AG08395 (cell line): ENCODE results near the gene CAMKMT.

ENCODE experiments used
- DNase-seq: peaks from one replicate; pipeline ENCODE4 v3.0.0; 2012; ENCODE audit warnings: mixed read lengths, low spot score

The CAMKMT gene

GRCh38 chr2:44598330-44599119, 236.8 kb downstream of the CAMKMT start:
- no peak for DNase-seq

DNA sequence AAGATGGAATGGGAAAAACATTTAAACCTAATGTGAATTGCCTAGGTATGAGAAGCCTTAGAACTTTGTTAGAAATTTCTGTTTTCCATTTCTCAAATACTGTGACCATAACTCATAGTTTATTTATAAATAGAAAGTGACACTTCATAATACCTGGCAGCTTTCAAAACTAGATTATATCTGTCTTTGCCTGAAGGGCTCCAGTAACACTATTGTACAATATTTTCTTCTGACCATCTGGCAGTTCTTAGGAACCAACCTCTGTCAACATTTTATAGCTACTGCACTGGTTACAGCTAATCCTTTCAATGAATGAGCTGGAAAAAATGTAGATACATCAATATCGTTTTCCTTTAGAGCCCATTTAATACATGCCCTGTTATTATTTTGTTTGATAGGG, 237.4 kb downstream of the CAMKMT start:
- DNase-seq: no peak

GRCh38 chr2:44602446-44602845, 240.7 kb downstream of the CAMKMT start:
- no peak for DNase-seq

DNA sequence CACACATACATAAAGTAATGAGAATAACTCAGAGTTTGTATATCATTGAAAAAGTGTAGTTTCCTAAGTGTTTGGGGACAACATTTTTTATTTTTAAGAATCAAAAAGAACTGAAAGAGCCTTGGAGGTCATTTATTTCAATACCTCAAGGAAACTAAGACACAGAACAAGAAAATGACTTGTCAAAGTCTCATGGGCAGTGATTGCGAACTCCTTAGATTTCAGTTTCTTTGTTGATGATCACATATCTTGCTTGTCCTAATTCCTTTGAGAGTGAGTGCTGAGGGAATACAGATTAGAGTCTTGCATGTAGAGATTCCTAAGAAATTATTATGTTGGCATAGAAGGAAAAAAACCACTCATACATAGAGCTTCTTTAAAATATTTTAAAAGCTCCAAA, 243.8 kb downstream of the CAMKMT start:
- DNase-seq: no peak

GRCh38 chr2:44612276-44612675, 250.5 kb downstream of the CAMKMT start:
- DNase-seq: no peak

GRCh38 chr2:44614940-44615339, 253.2 kb downstream of the CAMKMT start:
- no peak for DNase-seq

DNA sequence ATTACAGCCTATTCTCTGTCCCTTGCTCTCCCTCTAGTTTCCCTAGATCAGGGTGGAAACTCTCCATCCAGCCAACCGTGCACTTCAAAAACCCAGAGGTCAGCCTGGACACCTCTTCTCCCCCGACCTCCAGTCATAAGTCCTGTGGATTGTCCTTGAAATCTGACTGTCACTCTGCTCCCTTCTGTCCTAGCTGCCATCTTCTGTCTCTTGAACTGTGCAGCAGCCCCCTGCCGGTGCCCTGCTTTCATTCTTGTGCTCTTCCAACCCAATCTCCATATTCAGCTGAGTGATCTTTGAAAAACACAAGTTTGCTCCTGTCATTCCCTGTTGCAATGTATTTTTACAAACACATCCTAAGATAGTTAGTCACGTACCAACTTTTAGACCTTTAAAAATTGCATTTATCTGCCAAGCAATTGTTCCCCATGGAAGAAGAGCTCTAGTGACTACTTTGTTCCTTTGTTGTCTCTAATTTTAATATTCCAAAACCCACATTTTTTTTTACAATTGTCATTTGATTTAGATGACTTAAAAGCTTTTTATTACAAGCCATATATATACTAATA, 254.3 kb downstream of the CAMKMT start:
- DNase-seq: no peak

DNA sequence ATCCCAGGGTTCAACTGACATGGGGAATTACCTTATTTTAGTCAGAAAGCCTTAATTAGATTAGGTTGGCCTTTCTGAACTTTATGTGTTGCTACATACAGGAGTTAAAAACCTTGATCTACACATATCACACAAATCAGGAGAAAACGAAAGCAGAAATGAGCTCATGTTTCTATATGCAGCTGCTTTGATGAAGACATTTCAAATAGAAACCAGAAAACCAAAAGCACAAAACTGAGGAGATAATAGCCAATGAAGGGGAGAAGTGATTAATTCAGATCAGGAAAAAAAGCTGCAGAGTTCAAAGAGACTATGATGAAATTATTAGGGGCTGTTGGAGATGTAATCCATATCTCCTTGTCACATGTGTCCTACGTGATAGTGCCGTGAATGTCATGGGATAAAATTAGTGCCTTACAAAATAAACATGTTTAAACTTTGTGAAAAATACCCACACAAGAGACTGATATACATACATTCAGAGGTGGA, 255.0 kb downstream of the CAMKMT start:
- no peak for DNase-seq

DNA sequence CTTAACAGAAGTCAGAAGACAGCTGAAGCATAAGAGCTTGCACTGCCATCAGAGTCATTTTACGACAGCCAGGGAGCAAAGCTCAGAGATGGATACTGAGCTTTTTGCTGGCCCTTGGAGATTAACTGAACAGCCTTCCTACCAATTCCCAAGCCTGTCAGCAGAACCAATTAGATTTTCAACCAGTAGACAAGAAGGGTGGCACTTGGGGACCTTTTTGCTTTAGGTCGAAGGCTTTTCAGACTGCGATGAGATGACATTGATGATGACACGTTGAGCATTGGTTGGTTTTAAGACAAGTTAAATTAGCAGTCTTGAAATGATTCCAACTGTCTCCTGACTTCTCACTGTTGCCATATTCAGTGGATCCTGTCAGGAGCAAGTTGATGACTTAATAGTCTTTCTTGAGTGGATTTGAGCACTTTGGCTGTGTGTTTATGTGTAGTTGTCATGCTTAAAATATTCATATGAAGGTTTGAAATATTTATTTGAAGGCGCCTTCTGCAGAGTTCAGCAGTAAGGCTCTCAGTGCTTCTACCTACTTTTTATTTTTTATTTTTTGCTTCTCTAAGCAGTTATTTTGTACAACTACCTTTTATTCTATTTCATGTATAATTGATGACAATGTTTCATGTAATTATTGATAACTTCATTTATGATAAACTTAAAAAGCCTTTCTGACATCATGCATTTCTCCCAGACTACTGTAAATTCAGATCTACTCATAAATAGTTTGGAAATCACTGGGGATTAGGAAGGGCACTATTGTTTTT, 256.7 kb downstream of the CAMKMT start:
- no peak for DNase-seq

- DNase-seq: no peak
These were observed 258.6 kb downstream of the CAMKMT start for GRCh38 chr2:44620189-44620990.

GRCh38 chr2:44623622-44624351, 262.0 kb downstream of the CAMKMT start:
- DNase-seq: no peak

- no peak for DNase-seq
These were observed 266.6 kb downstream of the CAMKMT start for GRCh38 chr2:44628297-44628696.

DNA sequence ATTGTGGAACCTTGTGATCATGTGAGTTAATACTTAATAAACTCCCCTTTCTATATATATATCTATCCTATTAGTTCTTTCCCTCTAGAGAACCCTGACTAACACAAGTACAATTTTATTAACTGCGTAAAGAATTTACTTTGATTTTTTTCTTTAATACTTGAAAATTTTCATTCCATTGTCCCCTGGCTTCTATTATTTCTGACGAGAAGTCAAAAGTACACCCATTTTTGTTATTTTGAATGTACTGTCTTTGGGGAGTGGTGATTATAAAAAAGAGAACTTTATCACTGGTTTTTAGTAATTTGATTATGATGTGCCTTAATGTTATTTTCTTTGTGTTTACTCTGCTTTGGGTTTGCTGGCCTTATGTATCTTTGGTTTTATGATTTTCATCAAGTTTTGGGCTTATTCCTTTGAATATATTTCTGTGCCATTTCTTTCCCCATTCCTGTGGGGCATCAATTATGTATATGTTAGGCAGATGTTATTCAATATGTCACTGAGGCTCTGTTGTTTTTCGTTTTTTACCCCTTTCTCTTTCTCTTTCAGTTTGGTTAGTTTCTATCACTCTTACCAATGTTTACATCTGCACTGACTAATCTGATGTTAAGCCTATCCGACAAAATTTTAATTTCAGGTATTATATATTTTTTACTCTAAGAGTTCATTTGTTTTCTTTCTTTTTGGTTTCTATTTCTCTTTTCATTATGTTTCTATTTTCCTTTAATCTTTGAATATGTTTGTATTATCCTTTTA, 271.4 kb downstream of the CAMKMT start:
- no peak for DNase-seq

DNA sequence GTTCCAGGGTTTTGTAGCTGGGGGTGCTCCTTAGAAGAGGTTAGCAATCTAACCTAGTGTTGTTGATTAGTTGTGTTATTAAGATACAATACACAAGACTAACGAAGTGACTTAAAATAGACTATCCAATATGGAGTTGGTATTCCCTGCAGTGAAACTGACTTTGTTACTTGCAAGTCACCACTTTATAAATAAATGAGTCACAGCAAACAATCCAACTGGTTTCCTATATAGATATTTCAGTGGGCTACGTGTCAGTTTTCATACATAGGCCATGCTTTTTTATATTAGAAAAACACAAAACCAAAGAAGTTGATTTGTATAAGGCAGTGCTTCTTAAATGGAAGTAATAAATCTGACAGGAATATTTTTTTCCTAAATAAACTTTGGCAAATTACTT, 274.0 kb downstream of the CAMKMT start:
- no peak for DNase-seq

DNA sequence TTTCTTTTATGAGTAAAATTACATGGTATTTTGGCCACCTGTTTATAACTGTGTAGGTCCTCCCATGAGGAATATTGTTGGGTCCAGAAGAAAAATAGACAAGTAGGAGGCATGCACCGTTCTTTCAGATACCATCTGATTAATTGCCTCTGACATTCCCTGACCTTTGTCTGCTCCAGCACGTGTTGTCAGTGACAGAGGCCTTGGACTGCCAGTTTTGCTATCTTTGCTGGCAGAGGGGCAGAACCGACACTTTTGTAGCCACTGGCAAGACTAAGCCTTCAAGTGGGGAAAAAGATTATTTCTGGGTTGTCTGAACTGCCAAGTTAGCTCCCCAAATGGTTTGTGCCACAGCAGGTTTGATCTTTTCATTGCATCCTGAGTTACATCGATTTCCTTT, 276.9 kb downstream of the CAMKMT start:
- DNase-seq: no peak

DNA sequence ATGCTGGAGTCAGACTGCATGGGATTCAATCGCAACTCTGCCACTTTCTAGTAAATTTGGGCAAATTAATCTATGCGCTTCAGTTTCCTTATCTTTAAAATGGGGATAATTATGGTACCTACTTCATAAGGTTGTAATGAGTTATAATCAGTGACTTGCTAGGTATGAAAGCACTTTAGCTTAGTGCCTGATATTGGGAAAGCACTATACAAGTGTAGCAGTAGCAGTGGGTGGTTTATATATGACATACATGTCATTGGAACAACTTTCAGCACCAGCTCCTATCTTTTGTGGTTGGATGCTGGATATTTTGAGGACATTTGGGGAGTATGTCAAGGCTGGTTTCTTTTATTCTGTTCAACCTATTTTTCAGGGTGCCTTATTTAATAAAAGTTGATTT, 277.7 kb downstream of the CAMKMT start:
- no peak for DNase-seq

DNA sequence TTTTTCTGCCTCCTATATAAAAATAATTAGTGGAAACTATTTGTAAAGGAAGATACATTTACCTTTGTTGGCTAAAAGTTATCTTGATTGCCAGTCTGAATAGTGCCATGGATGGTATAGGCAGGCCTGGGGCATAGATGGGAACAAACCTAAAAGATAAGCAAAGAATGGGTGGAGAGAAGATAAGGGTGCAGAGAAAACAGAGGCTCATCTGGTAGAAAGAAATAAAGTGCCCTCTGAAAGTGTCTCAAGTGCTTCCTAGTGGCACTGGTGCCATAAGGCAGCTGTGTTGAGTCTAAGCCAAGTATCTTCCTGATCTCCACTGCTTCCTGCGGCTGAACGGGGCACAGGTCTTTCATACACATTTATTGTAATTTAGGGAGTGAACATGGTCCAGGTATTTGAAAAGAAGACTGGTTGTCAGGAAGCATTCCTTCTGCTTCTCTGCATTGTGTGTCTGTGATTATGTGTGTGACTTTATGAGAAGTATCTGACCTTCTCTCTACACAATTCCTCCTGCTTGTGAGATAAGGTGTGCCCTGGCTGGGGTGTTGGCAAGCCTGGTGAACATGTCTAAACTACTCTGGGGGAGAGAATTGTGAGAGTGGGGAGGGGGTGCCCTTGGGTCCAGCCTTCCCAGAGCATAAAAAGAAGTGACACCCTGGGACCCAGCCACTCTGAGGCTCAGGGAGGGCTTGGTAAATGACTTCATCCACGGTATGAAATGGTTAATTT, 280.5 kb downstream of the CAMKMT start:
- DNase-seq: no peak

DNA sequence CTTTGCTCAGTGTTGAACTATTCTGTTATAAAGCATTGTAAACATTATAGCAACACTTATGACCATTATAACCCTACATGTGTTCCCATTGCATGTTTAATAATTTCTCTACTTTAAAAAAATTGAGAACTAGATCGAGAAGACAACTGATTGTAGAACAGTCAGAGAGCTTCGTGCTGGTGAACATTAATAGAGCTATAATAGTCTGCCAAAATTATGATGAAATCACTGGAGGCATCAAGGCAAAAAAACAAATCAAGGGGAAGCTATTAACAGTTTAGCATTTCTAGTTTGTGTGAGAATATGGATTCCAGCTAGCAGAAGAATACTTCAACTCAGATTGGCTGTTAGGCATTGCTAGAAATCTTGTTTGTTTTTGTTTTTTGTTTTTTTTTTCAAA, 284.2 kb downstream of the CAMKMT start:
- DNase-seq: no peak

DNA sequence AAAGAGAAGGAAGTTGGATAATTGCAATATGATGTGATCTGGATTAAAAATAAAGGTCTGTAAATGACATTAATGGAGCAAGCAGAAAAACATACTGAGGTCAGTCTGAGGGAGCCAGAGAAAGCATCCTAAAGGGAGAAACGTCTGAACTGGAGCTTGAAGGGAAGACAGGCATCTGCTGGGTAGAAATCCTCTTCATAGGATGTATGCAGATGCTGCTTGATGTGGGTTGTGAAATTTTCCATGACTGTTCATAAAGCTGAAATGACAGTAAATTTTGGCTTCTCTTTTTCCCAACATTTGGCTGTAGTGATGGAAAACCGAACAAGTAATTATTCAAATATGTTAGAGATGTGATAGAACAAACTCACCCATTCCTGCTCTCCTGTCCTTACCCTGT, 287.6 kb downstream of the CAMKMT start:
- DNase-seq: peak; percentile 18

DNA sequence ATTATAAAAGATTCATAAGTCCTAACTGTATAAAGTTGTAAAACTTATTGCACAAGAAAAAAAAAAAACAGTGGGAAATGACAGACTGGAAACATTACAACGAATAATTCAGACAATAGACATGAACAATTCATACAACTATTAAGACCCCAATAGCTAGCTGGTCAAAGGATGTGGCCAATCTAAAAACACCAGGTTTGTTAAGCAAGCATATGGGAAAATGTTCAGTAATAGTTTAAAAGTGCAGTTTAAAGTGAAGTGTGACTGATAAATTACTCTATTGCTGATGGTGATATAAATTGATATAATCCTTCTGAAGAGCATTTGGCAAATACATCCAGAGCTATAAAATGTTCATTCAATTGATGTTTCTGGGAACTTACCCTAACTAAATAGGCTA, 289.0 kb downstream of the CAMKMT start:
- no peak for DNase-seq
